ENCODE data around the gene CNN3. TPM values are rescaled to one million over a fixed set of nuclear protein-coding genes. Genes with fewer than 3 reads are reported as not detected.

Gene CNN3
- total and polyA plus RNA-seq, 3 donors from 2014 or later = 45.9 to 114 (median 61.4) TPM

DNA sequence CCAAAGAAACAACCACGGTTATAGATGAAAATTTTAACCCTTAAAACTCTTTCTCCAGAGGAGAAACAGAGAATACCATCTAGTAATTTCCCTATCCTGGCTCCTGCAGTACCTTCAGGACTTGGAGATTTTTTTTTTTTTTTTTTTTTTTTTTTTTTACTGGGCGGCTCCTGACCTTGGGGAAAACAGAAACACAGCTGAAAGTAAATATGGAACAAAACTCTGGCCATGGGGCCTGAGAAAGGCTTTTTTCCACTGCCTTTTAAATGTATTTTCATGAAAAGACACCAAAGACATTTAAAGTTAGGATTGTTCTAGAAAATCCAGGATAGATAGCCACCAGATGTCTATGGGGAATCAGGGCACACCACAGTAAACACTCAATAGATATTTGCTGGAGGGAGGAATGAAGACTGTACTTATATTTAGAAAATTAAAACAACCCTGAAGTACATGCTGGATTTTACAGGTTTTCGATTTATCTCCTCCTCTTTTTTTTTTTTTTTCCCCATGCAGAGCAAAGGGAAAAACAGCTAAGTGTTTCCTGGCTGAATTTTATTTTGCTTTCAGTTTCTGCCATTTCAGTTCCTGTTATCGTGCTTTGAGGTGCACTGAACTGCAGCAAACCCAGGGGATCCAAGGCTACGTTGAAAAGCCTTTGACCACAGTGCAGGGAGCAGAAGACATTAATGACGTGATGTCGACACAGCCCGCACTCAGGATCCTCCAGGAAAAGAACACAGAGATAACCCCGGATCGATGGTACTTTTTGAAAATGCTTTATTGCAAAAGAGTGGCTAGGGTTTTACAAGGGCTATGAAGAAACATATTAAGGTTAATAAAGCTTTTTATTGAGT, 35.7 kb upstream of the CNN3 start:
- no peaks in the 10 kb centered on the region for H3K36me3 ChIP-seq (ENCODE audit: low read depth, missing control alignments)
- peak; percentile 43 for DNase-seq
- peak overlapping the region; percentile 22 to 90 for H3K27ac ChIP-seq
- H3K4me3 ChIP-seq = peak overlapping the region; percentile 25 to 33
- no peak for TF ChIP-seq POLR2A (IDR thresholded peaks at IDR 0.05)
- TF ChIP-seq, protein P1, sequence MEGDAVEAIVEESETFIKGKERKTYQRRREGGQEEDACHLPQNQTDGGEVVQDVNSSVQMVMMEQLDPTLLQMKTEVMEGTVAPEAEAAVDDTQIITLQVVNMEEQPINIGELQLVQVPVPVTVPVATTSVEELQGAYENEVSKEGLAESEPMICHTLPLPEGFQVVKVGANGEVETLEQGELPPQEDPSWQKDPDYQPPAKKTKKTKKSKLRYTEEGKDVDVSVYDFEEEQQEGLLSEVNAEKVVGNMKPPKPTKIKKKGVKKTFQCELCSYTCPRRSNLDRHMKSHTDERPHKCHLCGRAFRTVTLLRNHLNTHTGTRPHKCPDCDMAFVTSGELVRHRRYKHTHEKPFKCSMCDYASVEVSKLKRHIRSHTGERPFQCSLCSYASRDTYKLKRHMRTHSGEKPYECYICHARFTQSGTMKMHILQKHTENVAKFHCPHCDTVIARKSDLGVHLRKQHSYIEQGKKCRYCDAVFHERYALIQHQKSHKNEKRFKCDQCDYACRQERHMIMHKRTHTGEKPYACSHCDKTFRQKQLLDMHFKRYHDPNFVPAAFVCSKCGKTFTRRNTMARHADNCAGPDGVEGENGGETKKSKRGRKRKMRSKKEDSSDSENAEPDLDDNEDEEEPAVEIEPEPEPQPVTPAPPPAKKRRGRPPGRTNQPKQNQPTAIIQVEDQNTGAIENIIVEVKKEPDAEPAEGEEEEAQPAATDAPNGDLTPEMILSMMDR (IDR thresholded peaks at IDR 0.05) = no peak
- no peaks in the 10 kb centered on the region for H3K9me3 ChIP-seq
- H3K4me1 ChIP-seq = peaks cover 3% of the 10 kb centered on the region
- H3K27me3 ChIP-seq = no peaks in the 10 kb centered on the region
- WGBS, 2 donors = 23 to 34% methylated on average over 10 of the region's 10 CpGs
- intact Hi-C loops (cut with DNase I; ENCODE audit: low total_unique reads) = no loop called here

DNA sequence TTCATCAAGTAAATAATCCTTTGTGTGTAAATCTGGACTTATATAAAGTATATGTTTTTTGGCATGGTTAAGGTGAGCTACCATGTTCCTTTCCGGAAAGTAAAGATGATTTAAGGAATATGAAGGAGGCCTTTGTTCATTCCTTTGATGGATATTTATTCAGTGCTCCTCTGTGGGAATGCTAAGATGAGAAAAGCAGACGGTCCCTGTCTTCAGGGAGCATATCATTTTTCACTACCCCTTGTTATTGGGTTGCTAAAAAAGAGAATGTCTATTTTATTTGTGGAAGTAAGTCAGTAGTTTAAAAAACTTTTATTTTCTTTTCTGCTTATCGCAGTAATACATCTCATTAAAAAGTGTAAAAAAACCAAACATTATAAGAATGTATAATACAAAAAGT, 35.1 kb upstream of the CNN3 start:
- H3K27ac ChIP-seq = peak overlapping the region; percentile 22 to 90
- TF ChIP-seq POLR2A (IDR thresholded peaks at IDR 0.05) = no peak
- TF ChIP-seq, protein P1 (IDR thresholded peaks at IDR 0.05) = no peak
- H3K9me3 ChIP-seq = no peaks in the 10 kb centered on the region
- peaks cover 3% of the 10 kb centered on the region for H3K4me1 ChIP-seq
- H3K36me3 ChIP-seq (ENCODE audit: low read depth, missing control alignments) = no peaks in the 10 kb centered on the region
- 49 to 68% methylated on average over 3 of the region's 3 CpGs for WGBS, 2 donors
- no peak for DNase-seq
- intact Hi-C loops (cut with DNase I; ENCODE audit: low total_unique reads) = no loop called here
- no peaks in the 10 kb centered on the region for H3K27me3 ChIP-seq
- H3K4me3 ChIP-seq = no peak overlapping the region

DNA sequence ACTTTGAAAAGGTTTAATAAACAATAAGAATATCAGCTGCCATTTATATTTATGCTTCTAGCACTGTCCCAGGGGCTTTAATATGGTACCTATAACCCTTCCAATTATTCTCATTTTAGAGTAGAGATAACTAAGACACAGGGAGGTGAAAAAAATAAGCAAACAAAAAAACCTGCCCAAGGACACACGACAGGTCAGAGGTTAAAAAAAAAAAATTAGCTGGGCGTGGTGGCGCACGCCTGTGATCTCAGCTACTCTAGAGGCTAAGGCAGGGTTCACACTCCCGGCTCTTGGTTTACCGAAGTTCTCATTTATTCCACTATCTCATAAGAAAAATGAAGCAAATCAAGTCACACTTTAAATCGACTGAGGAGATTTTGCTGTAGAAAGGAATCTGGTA, 34.7 kb upstream of the CNN3 start:
- Histone ChIP-seq H3K4me3 (no peak overlapping the region), H3K27me3 (no peaks in the 10 kb centered on the region), H3K36me3 (ENCODE audit: low read depth, missing control alignments) (no peaks in the 10 kb centered on the region), H3K27ac (peak overlapping the region; percentile 22 to 90), H3K4me1 (peaks cover 3% of the 10 kb centered on the region), H3K9me3 (no peaks in the 10 kb centered on the region)
- TF ChIP-seq POLR2A (IDR thresholded peaks at IDR 0.05) = no peak
- TF ChIP-seq, protein P1 (IDR thresholded peaks at IDR 0.05) = no peak
- 75 to 89% methylated on average over 7 of the region's 7 CpGs for WGBS, 2 donors
- intact Hi-C loops (cut with DNase I; ENCODE audit: low total_unique reads) = no loop called here
- no peak for DNase-seq

DNA sequence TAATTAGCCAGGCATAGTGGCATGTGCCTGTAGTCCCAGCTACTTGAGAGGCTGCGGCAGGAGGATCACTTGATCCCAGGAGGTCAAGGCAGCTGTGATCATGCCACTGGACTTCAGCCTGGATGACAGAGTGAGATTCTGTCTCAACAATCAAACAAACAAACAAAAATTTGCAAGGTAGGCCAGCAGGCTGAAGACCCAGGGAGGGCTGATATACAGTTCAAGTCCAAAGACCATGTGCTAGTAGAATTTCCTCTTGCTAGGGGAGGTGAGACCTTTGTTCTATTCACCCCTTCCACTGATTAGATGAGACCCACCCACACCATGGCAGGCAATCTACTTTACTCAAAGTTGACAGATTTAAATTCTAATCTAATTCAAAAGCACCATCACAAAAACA, 31.2 kb upstream of the CNN3 start:
- TF ChIP-seq POLR2A (IDR thresholded peaks at IDR 0.05) = no peak
- TF ChIP-seq, protein P1 (IDR thresholded peaks at IDR 0.05) = no peak
- intact Hi-C loops (cut with DNase I; ENCODE audit: low total_unique reads) = no loop called here

More for the DNA sequence above, 31.2 kb upstream of the CNN3 start:
- Histone ChIP-seq H3K4me3 (no peak overlapping the region), H3K36me3 (ENCODE audit: low read depth, missing control alignments) (no peaks in the 10 kb centered on the region), H3K27me3 (no peaks in the 10 kb centered on the region), H3K27ac (no peak overlapping the region), H3K4me1 (peaks cover 5% of the 10 kb centered on the region), H3K9me3 (no peaks in the 10 kb centered on the region)
- WGBS, 2 donors = 100% methylated on average over 1 of the region's 1 CpG
- no peak for DNase-seq
